WTC11 (cell line): ENCODE measurements around the gene RNF150. TPM values are rescaled to one million over a fixed set of nuclear protein-coding genes. Genes with fewer than 3 reads are reported as not detected.

Experiments
- ATAC-seq: fragments of 200-7000 bp; cut with Tn5 transposase; 2 replicates; pipeline ENCODE4 v1.10.0; 2021; ENCODE audit warnings: mild to moderate bottlenecking, moderate library complexity
- CTCF ChIA-PET: fragments of 300-600 bp; sonication (Branson Sonifier 250); formaldehyde crosslinking; loops from one replicate; lab custom pipeline; 2021; ENCODE audit warnings: antibody characterized with exemption; lab: Charles Lee
- POLR2A ChIA-PET: fragments of 350-600 bp; sonication (Branson Sonifier 250); formaldehyde crosslinking; loops from one replicate; lab custom pipeline; 2021; ENCODE audit warnings: antibody characterized with exemption; lab: Charles Lee
- DNase-seq: peaks from one replicate; pipeline ENCODE4 v3.0.0; 2021; ENCODE audit warnings: low spot score
- H3K27ac Mint-ChIP-seq: 2 replicates; pipeline ENCODE4 v1.8.0; 2021; ENCODE audit warnings: mixed read lengths
- H3K27me3 Mint-ChIP-seq: 2 replicates; pipeline ENCODE4 v1.8.0; 2021; ENCODE audit warnings: low read depth, mild to moderate bottlenecking, moderate library complexity, mixed read lengths
- H3K36me3 Mint-ChIP-seq: 2 replicates; pipeline ENCODE4 v1.8.0; 2021; ENCODE audit warnings: mixed read lengths
- H3K4me1 Mint-ChIP-seq: 2 replicates; pipeline ENCODE4 v1.8.0; 2022; ENCODE audit warnings: mixed read lengths
- H3K4me3 Mint-ChIP-seq: 2 replicates; pipeline ENCODE4 v1.8.0; 2021; ENCODE audit warnings: mild to moderate bottlenecking, moderate library complexity, mixed read lengths
- H3K9me3 Mint-ChIP-seq: 2 replicates; pipeline ENCODE4 v1.8.0; 2021; ENCODE audit warnings: mixed read lengths
- ATF1 ChIP-seq: sonication (generic); formaldehyde crosslinking; IDR thresholded peaks from 2 replicates; pipeline ENCODE4 v1.8.1; 2023; ENCODE audit warnings: mild to moderate bottlenecking, moderate library complexity, missing genetic modification reagents
- CREB1 ChIP-seq: sonication (generic); formaldehyde crosslinking; IDR thresholded peaks from 2 replicates; pipeline ENCODE4 v1.8.0; 2023; ENCODE audit warnings: mild to moderate bottlenecking, missing genetic modification reagents
- E2F5 ChIP-seq: sonication (generic); formaldehyde crosslinking; IDR thresholded peaks from 2 replicates; pipeline ENCODE4 v1.8.1; 2022; ENCODE audit warnings: mild to moderate bottlenecking, moderate library complexity, missing genetic modification reagents
- FOXK1 ChIP-seq: sonication (generic); formaldehyde crosslinking; IDR thresholded peaks from 2 replicates; pipeline ENCODE4 v1.8.0; 2022; ENCODE audit warnings: mild to moderate bottlenecking, moderate library complexity, missing genetic modification reagents
- FOXP1 ChIP-seq: sonication (generic); formaldehyde crosslinking; IDR thresholded peaks from 2 replicates; pipeline ENCODE4 v1.8.0; 2022; ENCODE audit warnings: missing genetic modification reagents, mild to moderate bottlenecking, moderate library complexity, borderline replicate concordance
- GRHL2 ChIP-seq: fragments of 250-450 bp; sonication (Bioruptor Pico); IDR thresholded peaks from 2 replicates; pipeline ENCODE4 v1.8.0; 2022; ENCODE audit warnings: mild to moderate bottlenecking, moderate library complexity; ENCODE audit not compliant: insufficient replicate concordance, severe bottlenecking
- GTF2I ChIP-seq: fragments of 250-450 bp; sonication (Bioruptor Pico); conservative IDR thresholded peaks from 2 replicates; pipeline ENCODE4 v1.4.0; 2021; ENCODE audit warnings: mild to moderate bottlenecking
- HMGA2 ChIP-seq: fragments of 250-450 bp; sonication (Bioruptor Pico); IDR thresholded peaks from 2 replicates; pipeline ENCODE4 v1.4.0; 2021; ENCODE audit warnings: mild to moderate bottlenecking, moderate library complexity
- JUN ChIP-seq: sonication (generic); formaldehyde crosslinking; IDR thresholded peaks from 2 replicates; pipeline ENCODE4 v1.8.0; 2023; ENCODE audit warnings: mild to moderate bottlenecking, missing genetic modification reagents
- MXD4 ChIP-seq: fragments of 250-450 bp; sonication (Bioruptor Pico); IDR thresholded peaks from 2 replicates; pipeline ENCODE4 v1.8.0; 2021; ENCODE audit warnings: mild to moderate bottlenecking, moderate library complexity, borderline replicate concordance
- NFE2L1 ChIP-seq: sonication (generic); formaldehyde crosslinking; IDR thresholded peaks from 2 replicates; pipeline ENCODE4 v1.8.1; 2023; ENCODE audit warnings: missing genetic modification reagents
- NR3C1 ChIP-seq: sonication (generic); formaldehyde crosslinking; conservative IDR thresholded peaks from 2 replicates; pipeline ENCODE4 v1.8.1; 2023; ENCODE audit warnings: low read depth, mild to moderate bottlenecking, missing genetic modification reagents
- PREB ChIP-seq: sonication (generic); formaldehyde crosslinking; IDR thresholded peaks from 2 replicates; pipeline ENCODE4 v1.8.1; 2022; ENCODE audit warnings: mild to moderate bottlenecking, missing genetic modification reagents, moderate library complexity, borderline replicate concordance
- PRRX2 ChIP-seq: fragments of 250-450 bp; sonication (Bioruptor Pico); IDR thresholded peaks from 2 replicates; pipeline ENCODE4 v1.8.0; 2021; ENCODE audit warnings: mild to moderate bottlenecking
- RELA ChIP-seq: sonication (generic); formaldehyde crosslinking; IDR thresholded peaks from 2 replicates; pipeline ENCODE4 v1.8.1; 2022; ENCODE audit warnings: missing genetic modification reagents, mild to moderate bottlenecking, borderline replicate concordance
- RORB ChIP-seq: fragments of 250-450 bp; sonication (Bioruptor Pico); IDR thresholded peaks from 2 replicates; pipeline ENCODE4 v1.9.0; 2021; ENCODE audit warnings: mild to moderate bottlenecking
- SP1 ChIP-seq: sonication (generic); formaldehyde crosslinking; conservative IDR thresholded peaks from 2 replicates; pipeline ENCODE4 v1.8.1; 2022; ENCODE audit warnings: missing genetic modification reagents
- STAT6 ChIP-seq: sonication (generic); formaldehyde crosslinking; conservative IDR thresholded peaks from 2 replicates; pipeline ENCODE4 v1.8.1; 2023; ENCODE audit warnings: mild to moderate bottlenecking, low read depth, missing genetic modification reagents, moderate library complexity
- ZBTB43 ChIP-seq: sonication (generic); formaldehyde crosslinking; IDR thresholded peaks from 2 replicates; pipeline ENCODE4 v1.8.1; 2023; ENCODE audit warnings: mild to moderate bottlenecking, missing genetic modification reagents
- ZNF317 ChIP-seq: sonication (generic); formaldehyde crosslinking; IDR thresholded peaks from 2 replicates; pipeline ENCODE4 v1.8.1; 2023; ENCODE audit warnings: low read depth, mild to moderate bottlenecking, moderate library complexity, missing genetic modification reagents, borderline replicate concordance
- ZNF416 ChIP-seq: fragments of 250-450 bp; sonication (Bioruptor Pico); IDR thresholded peaks from 2 replicates; pipeline ENCODE4 v1.9.0; 2021; ENCODE audit warnings: mild to moderate bottlenecking, inconsistent platforms
- ZNF423 ChIP-seq: fragments of 250-450 bp; sonication (Bioruptor Pico); IDR thresholded peaks from 2 replicates; pipeline ENCODE4 v2.1.2; 2022; ENCODE audit warnings: mild to moderate bottlenecking, moderate library complexity
- ZNF671 ChIP-seq: fragments of 250-450 bp; sonication (Bioruptor Pico); IDR thresholded peaks from 2 replicates; pipeline ENCODE4 v1.8.0; 2021; ENCODE audit warnings: mild to moderate bottlenecking
- total RNA-seq: library from RNA; stranded (reverse); gene quantifications from 3 replicates; pipeline ENCODE4 v1.2.3, GENCODE V29; 2021
- TF ChIP-seq, protein P1 (sequence below): sonication (generic); formaldehyde crosslinking; IDR thresholded peaks from 2 replicates; pipeline ENCODE4 v1.8.1; 2023; ENCODE audit warnings: mild to moderate bottlenecking, missing genetic modification reagents, moderate library complexity
- TF ChIP-seq, protein P2 (sequence below): fragments of 250-450 bp; sonication (Bioruptor Pico); IDR thresholded peaks from 2 replicates; pipeline ENCODE4 v1.8.0; 2021; ENCODE audit warnings: mild to moderate bottlenecking
- TF ChIP-seq, protein P3 (sequence below): fragments of 250-450 bp; sonication (Bioruptor Pico); IDR thresholded peaks from 2 replicates; pipeline ENCODE4 v1.9.0; 2021; ENCODE audit warnings: mild to moderate bottlenecking

RNF150 gene
- total RNA-seq, 1 experiment from 2014 or later = 5.9 TPM

DNA sequence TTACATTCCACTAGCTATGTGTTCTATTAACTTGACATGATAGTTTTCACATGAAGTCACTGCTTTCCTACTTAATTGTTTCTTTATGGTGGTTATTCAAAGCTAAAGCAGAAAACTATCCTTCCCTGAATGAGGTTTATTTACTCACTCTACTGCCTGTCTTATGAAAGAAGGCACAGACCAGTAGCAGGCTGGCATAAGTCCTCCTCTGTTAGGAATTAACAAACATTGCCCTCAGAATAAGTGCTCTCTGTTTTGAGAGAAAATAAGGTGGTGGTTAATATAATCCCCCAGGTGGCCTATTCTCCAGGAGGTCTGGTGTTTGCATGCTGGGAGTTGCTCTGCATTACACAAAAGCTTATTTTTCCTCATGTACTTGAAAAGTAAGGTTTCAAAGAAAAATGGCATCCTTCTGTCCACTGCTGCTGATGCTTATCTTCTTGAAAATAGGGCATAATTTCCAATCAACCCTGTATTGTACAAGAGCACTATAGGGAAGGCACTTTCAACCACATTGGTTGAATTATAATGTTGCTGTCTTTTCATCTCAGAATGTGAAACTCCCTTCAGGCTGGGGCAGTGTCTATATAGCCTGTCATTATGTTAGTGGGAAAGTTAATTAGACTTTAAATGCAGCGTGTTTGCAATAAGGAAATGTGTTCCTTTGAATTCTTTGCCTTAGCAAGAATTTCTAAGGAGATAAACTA is 257.4 kb downstream of the RNF150 start:
- Mint-ChIP-seq H3K9me3 (peaks cover 13% of the 10 kb centered on the region), H3K36me3 (no peaks in the 10 kb centered on the region), H3K27me3 (no peaks in the 10 kb centered on the region; the same call in 1 of the 2 replicates), H3K4me3 (no peak overlapping the region), H3K27ac (no peak overlapping the region), H3K4me1 (peaks cover 10% of the 10 kb centered on the region)
- no peak for DNase-seq
- ATAC-seq = no peak
- no peak for TF ChIP-seq FOXP1 (CRISPR knock-in tag)
- TF ChIP-seq, protein P1, sequence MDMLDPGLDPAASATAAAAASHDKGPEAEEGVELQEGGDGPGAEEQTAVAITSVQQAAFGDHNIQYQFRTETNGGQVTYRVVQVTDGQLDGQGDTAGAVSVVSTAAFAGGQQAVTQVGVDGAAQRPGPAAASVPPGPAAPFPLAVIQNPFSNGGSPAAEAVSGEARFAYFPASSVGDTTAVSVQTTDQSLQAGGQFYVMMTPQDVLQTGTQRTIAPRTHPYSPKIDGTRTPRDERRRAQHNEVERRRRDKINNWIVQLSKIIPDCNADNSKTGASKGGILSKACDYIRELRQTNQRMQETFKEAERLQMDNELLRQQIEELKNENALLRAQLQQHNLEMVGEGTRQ (CRISPR knock-in tag) = no peak
- no peak for TF ChIP-seq ZBTB43 (CRISPR knock-in tag)
- no peak for TF ChIP-seq ZNF416
- TF ChIP-seq RELA (CRISPR knock-in tag) = no peak
- TF ChIP-seq, protein P2, sequence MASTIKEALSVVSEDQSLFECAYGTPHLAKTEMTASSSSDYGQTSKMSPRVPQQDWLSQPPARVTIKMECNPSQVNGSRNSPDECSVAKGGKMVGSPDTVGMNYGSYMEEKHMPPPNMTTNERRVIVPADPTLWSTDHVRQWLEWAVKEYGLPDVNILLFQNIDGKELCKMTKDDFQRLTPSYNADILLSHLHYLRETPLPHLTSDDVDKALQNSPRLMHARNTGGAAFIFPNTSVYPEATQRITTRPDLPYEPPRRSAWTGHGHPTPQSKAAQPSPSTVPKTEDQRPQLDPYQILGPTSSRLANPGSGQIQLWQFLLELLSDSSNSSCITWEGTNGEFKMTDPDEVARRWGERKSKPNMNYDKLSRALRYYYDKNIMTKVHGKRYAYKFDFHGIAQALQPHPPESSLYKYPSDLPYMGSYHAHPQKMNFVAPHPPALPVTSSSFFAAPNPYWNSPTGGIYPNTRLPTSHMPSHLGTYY = no peak
- TF ChIP-seq, protein P3, sequence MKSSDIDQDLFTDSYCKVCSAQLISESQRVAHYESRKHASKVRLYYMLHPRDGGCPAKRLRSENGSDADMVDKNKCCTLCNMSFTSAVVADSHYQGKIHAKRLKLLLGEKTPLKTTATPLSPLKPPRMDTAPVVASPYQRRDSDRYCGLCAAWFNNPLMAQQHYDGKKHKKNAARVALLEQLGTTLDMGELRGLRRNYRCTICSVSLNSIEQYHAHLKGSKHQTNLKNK = no peak
- TF ChIP-seq FOXK1 (CRISPR knock-in tag) = no peak
- TF ChIP-seq GTF2I (CRISPR knock-in tag) = no peak
- no peak for TF ChIP-seq GRHL2
- no peak for TF ChIP-seq HMGA2 (CRISPR knock-in tag)
- TF ChIP-seq E2F5 = no peak
- no peak for TF ChIP-seq RORB (CRISPR knock-in tag)
- TF ChIP-seq CREB1 = no peak
- TF ChIP-seq MXD4 (CRISPR knock-in tag) = no peak
- no peak for TF ChIP-seq NR3C1 (CRISPR knock-in tag)
- TF ChIP-seq ZNF317 (CRISPR knock-in tag) = no peak
- no peak for TF ChIP-seq ZNF423
- POLR2A ChIA-PET = no interaction called here
- CTCF ChIA-PET = no interaction called here

DNA sequence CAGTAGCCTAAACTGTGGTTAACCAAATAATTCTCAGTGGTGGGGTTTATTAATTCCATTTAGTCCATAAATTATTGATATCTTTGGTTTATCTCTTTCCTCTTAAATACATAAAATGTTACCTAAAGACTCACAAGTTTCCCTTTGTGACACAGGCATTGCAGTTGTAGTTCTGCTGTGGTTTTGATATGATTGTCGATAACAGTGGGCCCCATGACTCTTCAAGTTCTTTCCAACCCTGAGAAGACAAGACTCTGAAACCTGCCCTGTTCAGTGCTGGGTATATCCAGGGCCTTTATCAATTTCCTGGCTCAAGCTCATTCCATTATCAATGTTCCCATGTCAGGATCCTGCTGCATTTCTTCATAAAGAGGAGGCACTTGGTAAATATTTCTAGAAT is 259.2 kb downstream of the RNF150 start:
- no peak overlapping the region for H3K27ac Mint-ChIP-seq
- peaks cover 4% of the 10 kb centered on the region for H3K9me3 Mint-ChIP-seq
- peaks cover 10% of the 10 kb centered on the region for H3K4me1 Mint-ChIP-seq
- H3K4me3 Mint-ChIP-seq = no peak overlapping the region
- ChIA-PET CTCF (interaction anchor here (2.5 kb wide), 1 partner anchor 10 kb away, joined by 11 read pairs; no protein-coding TSS in a partner anchor), POLR2A (no interaction called here)
- ATAC-seq (no peak), DNase-seq (no peak)
- no peaks in the 10 kb centered on the region for H3K36me3 Mint-ChIP-seq
- H3K27me3 Mint-ChIP-seq = no peaks in the 10 kb centered on the region; the same call in 1 of the 2 replicates
- TF ChIP-seq ZNF423 (no peak), RORB (CRISPR knock-in tag) (no peak), PRRX2 (CRISPR knock-in tag) (no peak), STAT6 (CRISPR knock-in tag) (no peak), ZNF671 (no peak), SP1 (no peak), NFE2L1 (CRISPR knock-in tag) (no peak), JUN (CRISPR knock-in tag) (no peak), ATF1 (no peak), PREB (CRISPR knock-in tag) (no peak)
